HG02840 (cell line): ENCODE results near the gene CIROP.
"Not testable (repeated sequence)": the region's sequence is repeated elsewhere in the genome, so short reads cannot be mapped to it uniquely, and the experiment has no call there.

Experiments used
- ATAC-seq: cut with Tn5 transposase; IDR thresholded peaks from one replicate; pipeline ENCODE4 v1.9.1; 2021; ENCODE audit warnings: mild to moderate bottlenecking, moderate library complexity, moderate number of reproducible peaks; ENCODE audit not compliant: unreplicated experiment, low FRiP score

The CIROP gene

DNA sequence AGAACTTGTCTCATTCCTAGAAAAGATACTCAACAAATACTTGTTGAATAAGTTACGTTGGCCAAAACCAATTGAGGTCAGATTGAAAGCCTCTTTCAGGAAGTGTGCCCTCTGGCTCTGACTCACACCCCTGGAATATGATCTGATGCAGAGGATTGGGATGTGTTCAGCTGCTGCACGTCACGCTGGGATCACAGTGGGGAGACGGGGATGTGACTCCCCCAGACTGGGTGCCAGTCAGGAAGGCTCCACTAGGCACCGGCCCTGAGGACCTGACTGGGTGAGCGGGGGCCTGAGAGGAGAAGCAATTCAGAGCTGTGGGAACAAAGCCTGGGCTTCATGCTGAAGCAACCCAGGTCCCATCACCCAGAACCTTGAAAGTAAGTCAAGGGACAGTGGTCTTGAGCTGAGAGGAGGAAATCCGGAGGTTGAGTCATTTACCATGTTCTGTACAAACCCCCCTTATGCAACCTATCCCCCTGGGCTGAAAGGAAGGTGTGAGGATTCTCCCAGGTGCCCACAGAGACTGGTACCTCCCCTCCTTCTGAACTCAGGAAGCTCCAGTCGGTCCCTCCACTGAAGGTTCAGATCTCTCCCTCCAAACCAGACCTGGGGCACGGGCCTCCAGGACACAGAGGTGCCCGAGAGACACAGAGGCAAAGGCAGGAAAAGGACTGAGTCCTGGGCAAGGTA lies 10.4 kb upstream of the CIROP start:
- ATAC-seq: no peak

GRCh38 chr14:23114669-23115038 lies 9.9 kb upstream of the CIROP start:
- ATAC-seq: no peak

- no peak for ATAC-seq
Observed at GRCh38 chr14:23114120-23114458, 9.3 kb upstream of the CIROP start.

DNA sequence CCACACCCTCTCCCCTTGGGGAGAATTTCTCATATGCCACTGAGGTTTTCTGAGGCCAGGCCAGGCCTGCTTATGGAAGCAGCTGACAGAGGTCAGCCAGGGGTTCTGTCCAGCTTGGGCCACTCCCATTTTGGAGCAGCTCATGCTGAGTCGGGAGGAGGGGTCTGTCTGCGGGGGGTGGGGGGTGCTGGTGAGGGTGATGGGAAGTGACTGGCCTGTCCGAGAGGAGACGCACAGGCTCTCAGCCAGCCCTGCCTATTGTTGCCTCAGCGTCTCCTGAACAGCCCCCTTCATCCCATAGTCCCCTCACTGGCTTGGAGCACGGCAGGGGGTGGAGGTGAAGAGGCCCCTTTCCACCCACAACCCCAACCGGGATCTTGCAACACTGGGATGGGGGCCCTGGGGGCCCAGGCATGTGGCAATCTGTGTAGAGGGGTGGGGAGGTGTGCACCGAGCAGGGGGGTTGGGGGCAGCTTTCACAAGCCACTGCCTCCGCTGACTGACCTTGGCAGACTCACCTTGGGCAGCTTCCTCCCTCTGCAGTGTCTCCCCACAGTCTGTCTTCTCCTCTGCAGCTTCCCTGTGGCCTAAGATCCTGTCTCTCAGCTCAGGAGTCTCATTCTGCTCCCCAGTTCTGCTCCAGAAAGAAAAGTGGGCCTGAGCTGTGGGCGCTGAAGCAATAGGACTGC lies 8.8 kb upstream of the CIROP start:
- ATAC-seq: no peak

GRCh38 chr14:23112359-23113178 lies 7.8 kb upstream of the CIROP start:
- ATAC-seq: no peak

GRCh38 chr14:23110579-23111365 lies 6.0 kb upstream of the CIROP start:
- no peak for ATAC-seq

DNA sequence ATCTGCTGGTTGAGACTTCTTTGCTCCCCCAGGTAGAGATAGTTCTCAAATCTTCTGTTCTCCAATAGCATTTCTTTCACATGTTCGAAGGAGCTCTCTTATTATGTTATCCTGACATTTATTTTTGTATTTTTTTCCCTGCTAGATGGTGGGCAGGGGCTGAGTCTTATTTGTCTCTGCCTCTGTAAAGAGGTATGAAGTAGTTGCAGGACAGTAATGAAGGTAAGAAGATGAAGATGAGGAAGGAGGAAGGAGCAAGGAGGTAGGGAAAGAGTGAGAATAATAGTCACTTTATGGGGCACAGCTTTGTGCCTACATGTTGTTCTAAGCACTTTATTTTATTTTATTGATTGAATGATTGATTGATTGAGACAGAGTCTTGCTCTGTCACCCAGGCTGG lies 5.0 kb upstream of the CIROP start:
- no peak for ATAC-seq

- not testable (repeated sequence) for ATAC-seq
Observed at GRCh38 chr14:23108169-23108568, 3.4 kb upstream of the CIROP start.

DNA sequence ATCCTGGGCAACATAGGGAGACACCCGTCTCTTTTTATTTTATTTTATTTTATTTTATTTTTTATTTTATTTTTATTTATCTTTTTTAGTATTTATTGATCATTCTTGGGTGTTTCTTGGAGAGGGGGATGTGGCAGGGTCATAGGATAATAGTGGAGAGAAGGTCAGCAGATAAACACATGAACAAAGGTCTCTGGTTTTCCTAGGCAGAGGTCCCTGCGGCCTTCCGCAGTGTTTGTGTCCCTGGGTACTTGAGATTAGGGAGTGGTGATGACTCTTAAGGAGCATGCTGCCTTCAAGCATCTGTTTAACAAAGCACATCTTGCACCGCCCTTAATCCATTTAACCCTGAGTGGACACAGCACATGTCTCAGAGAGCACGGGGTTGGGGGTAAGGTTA lies 2.8 kb upstream of the CIROP start:
- not testable (repeated sequence) for ATAC-seq

DNA sequence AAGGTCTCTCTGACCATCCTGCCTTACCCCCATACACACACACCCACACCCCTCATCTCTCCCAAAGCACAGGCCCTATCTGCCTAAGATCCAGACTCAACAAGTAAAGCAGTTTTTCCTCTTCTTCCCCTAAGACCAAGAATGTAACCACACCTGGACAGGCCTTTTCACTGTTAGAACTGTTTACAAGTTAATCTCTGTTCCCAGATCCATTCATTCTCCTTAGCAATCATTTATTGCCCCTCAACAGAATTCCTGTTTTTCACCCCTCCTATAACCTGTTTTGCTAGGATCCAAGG lies 1.9 kb upstream of the CIROP start:
- ATAC-seq: no peak

DNA sequence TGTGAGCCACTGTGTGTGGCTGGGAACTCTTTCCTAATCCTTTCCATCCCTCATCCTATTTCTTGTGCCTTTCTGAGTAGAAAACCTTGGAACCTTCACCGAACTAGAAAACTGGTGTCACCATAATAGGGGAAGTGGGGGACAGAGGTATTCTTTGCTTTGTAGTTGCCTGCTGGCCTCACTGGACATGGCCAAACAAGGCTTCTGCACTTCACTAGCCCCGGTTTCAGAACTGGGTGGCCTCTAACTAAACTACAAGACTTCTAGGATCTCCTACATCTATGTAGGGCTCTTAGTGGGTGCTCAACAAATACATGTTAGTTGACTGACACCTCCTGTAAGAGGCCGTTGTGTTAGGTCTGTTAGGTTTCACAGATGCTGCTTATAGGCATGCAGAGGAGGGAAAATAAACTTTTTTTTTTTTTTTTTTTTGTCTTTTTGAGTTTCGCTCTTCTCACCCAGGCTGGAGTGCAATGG lies 597 bp upstream of the CIROP start:
- no peak for ATAC-seq

- no peak for ATAC-seq
Observed at GRCh38 chr14:23104070-23104590, 659 bp downstream of the CIROP start.

- ATAC-seq: no peak
Observed at GRCh38 chr14:23103581-23103980, 1.2 kb downstream of the CIROP start.

DNA sequence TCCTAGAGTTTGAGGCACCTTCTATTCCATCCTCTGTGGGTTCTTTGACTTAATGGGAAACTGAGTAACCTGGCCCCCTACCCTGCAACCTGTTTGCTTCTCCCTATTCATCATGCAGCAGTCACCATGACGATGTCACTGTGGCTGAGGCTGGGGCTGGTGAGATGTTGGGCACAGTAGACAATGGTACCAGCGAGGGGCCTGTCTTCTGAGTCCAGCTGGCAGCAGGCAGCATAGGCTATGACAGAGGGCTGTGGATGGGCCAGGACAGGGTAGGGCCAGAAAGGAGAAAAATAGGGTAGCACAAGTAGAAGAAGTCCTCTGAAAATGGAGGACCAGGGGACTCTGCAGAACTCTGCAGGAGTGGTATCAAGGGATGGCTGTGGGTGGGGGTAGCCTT lies 2.0 kb downstream of the CIROP start:
- ATAC-seq: no peak

GRCh38 chr14:23101986-23102625 lies 2.7 kb downstream of the CIROP start:
- ATAC-seq: no peak

GRCh38 chr14:23101213-23101970 lies 3.4 kb downstream of the CIROP start:
- ATAC-seq: no peak

DNA sequence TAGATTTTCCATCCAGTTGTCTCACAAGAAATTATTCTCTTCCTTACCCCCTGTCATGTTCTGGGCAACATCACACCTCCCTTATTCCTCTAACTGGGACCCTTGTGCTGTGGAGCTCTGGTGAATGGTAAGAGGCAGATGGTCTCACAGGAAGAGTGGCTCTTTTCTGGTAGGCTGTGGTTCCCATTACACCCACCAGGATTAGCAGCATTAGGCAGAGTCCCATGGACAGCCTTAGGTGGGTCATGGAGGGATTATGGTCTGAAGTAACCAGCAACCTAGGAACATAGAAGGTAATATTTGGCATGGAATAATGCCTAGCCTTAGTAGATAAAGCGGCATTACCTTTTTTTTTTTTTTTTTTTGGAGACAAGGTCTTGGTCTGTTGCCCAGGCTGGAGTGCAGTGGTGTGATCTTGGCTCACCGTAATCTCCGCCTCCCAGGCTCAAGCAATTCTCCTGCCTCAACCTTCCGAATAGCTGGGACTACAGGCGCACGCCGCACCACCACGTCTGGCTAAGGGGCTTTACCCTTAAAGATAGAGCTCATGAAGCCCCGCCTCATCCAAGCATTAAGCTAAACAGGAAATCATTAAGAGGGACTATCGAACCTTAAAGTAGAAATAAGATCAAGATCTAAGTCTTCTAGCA lies 5.5 kb downstream of the CIROP start:
- no peak for ATAC-seq

DNA sequence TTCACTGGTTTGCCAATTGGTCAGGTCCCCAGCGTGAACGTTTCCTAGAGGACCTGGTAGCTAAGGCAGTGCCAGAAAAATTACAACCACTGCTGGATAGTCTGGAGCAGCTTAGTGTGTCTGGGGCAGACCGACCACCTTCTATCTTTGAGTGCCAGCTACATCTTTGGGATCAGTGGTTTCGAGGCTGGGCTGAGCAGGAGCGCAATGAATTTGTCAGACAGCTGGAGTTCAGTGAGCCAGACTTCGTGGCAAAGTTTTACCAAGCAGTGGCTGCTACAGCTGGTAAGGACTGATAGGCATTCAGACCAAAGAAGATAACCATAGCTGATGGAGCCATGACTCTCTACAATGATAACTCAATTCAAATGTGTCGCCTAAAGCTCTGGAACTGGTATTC lies 7.0 kb downstream of the CIROP start:
- no peak for ATAC-seq
